NB4 (cell line): ENCODE results near the gene KRTAP10-4.

Experiments used
- POLR2A ChIP-seq: IDR thresholded peaks from 2 replicates; pipeline ENCODE4 v1.6.1; 2011; ENCODE audit warnings: mild to moderate bottlenecking; ENCODE audit not compliant: insufficient read length; ENCODE audit errors: extremely low read depth
- TF ChIP-seq, protein P1 (sequence below): IDR thresholded peaks from one replicate; pipeline ENCODE4 v1.5.1; 2012; ENCODE audit warnings: low read depth, low read length
- TF ChIP-seq, protein P2 (sequence below): IDR thresholded peaks from 2 replicates; pipeline ENCODE4 v1.6.1; 2011; ENCODE audit warnings: low read depth, low read length

DNA sequence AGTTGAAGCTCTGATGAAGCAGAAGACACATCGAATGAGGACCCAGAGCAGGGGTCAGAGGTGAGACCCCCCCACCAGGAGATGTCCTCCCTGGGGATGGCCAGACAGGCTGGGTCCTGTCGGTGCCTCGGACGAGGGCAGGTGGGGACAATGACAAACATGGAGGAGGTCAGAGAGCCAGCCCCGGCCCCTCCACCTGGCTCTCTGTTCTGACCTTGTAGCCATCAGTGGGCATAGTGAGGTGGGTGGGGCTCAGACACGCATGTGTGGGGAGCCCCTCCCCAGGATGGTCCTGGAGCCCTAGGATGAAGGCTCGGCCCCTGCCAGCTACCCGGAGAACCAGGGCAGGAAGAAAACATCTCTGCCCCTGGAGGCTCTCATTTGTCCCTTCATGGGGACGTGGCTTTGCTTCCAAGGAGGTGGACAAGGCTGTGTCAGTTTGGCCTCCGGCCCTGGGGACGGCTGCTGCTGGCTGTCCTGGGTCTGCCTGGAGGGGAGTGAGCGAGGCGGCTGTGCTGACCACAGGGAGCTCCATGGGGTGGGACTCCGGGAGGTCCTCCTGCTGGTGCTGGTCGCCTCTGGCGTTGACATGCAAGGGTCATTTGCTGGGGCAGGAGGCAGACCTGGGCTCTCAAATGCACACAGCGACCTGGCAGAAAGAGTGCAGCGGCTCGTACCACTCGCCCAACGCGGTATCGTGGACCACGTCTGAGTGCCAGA, 16.2 kb downstream of the KRTAP10-4 start:
- TF ChIP-seq, protein P1, sequence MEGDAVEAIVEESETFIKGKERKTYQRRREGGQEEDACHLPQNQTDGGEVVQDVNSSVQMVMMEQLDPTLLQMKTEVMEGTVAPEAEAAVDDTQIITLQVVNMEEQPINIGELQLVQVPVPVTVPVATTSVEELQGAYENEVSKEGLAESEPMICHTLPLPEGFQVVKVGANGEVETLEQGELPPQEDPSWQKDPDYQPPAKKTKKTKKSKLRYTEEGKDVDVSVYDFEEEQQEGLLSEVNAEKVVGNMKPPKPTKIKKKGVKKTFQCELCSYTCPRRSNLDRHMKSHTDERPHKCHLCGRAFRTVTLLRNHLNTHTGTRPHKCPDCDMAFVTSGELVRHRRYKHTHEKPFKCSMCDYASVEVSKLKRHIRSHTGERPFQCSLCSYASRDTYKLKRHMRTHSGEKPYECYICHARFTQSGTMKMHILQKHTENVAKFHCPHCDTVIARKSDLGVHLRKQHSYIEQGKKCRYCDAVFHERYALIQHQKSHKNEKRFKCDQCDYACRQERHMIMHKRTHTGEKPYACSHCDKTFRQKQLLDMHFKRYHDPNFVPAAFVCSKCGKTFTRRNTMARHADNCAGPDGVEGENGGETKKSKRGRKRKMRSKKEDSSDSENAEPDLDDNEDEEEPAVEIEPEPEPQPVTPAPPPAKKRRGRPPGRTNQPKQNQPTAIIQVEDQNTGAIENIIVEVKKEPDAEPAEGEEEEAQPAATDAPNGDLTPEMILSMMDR = no peak
- TF ChIP-seq, protein P2, sequence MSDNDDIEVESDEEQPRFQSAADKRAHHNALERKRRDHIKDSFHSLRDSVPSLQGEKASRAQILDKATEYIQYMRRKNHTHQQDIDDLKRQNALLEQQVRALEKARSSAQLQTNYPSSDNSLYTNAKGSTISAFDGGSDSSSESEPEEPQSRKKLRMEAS = no peak
- TF ChIP-seq POLR2A = no peak
